GM21825 (cell line): ENCODE data around the gene RFK.
"Not testable (repeated sequence)": the region's sequence is repeated elsewhere in the genome, so short reads cannot be mapped to it uniquely, and the experiment has no call there.

ENCODE experiments used
- ATAC-seq: cut with Tn5 transposase; IDR thresholded peaks from one replicate; pipeline ENCODE4 v1.9.1; 2021; ENCODE audit warnings: mild to moderate bottlenecking, moderate library complexity; ENCODE audit not compliant: unreplicated experiment

The RFK gene

DNA sequence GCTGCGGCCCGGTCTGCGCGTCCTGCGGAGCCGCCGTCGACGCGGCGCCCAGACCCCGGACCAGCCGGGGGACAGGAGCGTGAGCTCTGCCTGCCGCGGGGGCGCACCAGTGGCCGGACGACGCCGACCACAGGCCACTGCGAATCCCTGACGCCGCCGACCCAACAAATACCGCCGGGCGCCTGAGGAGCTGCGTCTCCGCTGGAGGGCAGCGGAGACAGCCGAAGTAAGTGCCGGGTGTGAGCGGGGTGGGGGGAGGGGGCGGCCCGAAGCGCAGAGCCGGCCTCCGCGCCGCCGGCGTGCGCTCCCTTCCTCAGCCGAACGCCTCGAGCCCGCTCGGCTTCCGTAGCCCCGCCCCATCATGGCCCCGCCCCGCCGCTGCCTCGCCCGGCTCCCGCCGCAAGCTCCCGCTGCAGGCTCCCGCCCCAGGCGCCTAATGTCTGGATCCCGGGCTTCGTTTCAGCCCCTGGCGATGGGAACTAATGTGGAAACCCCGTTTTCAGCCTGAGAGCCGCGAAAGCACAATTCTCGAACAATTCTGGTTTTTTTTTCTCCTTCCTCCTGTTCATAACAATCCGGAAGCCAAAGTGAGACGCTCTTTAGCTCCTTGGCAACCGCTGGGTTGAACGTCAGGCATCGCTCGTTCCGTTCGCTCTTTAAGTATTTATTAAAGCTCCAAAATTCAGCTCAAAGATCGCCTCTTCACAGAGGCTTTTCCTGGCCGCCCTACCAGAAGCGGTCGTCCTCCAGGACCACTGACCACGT is at the start of gene RFK:
RFK (minus strand) TSS at position 232 of the 765 bp plus-strand sequence. CDS start 255 bp downstream, outside the sequence.
- peak; percentile 74 for ATAC-seq

DNA sequence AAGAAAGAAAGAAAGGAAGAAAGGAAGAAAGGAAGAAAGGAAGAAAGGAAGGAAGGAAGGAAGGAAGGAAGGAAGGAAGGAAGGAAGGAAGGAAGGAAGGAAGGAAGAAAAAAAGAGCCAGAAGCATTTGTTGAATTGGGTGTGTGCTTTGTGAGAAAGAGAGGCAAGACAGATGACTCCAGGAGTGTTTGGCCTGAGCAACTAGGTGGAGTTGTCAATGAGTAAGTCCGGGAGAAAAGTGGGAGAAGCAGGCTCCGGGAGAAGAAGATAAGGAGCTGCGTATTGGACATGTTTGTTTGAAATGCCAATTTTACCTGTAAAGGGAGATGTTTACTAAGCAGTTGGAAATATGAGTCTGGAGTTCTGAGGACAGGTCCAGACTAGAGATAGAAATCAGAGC is 49.7 kb upstream of the RFK start:
- no peak for ATAC-seq

DNA sequence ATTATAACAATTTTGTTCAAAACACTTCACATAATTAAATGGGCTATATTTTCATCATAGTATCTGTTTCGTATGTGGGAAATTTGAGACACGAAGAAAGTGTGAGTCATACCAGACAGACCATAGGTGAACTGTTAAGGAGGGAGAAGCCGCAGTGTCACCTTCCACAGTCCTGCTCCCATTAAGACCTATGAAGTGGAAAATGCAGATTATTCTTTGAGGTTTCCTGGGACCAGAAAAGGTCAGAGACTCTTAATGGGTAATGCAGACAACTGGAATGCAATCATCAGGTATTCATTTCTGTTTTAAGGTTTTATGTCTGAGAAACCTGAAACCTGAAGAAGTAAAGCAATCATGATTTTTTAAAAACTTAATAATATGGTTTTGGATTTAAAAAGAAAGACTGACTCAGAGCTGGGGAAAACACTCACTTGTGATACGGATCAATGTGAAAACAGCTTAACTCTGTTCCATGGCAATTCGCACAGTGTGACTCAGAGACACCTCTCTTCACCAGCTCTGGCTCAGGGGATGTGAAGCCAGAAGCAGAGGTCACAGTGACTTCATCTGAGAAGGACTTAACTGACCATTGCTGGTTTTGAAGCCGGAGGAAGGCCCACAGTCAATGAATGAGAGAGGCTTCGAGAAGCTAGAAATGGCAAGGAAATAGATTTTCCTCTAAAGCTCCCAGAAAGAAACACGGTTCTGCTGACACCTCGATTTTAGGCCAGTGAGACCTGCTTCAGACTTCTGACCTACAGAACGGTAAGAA is 47.5 kb upstream of the RFK start:
- ATAC-seq = peak; percentile 72

DNA sequence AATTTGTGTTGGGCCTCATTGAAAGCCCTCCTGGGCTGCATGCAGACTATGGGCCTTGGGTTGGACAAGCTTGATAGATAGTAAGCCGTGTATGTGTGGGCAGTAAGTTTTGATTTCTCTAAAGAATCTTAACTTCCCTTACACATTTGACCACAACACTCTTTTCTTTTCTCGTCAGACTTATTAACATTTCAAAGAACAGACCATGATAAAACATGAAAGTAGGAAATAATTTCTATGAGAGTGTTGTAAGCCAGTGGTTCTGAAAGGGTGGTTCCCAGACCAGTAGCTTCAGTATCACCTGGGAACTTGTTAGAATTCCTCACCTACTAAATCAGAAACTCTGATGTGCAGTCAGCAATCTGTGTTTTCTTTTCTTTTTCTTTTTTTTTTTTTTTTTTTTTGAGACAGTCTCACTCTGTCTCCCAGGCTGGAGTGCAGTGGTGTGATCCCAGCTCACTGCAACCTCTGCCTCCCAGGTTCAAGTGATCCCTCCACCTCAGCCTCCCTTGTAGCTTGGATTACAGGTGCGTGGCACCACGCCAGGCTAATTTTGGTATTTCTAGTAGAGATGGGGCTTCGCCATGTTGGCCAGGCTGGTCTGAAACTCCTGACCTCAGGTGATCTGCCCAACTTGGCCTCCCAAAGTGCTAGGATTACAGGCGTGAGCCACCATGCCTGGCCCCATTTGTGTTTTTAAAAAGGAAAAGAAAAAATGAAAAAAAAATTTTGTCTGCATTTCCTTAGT is 44.8 kb upstream of the RFK start:
- peak; percentile 57 for ATAC-seq

DNA sequence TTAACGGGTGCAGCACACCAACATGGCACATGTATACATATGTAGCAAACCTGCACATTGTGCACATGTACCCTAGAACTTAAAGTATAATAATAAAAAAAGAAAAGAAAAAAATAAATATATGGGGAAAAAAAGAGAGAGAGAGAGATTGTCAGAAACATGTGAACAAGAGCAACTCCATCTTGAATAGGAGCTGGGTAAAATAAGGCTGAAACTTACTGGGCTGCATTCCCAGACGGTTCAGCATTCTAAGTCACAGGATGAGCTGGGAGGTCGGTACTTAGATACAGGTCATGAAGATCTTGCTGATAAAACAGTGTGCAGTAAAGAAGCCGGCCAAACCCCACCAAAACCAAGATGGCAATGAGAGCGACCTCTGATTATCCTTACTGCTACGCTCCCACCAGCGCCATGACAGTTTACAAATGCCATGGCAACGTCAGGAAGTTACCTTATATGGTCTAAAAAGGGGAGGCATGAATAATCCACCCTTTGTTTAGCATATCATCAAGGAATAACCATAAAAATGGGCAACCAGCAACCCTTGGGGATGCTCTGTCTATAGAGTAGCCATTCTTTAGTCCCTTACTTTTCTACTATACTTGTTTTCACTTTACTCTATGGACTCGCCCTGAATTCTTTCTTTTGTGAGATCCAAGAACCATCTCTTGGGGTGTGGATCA is 42.9 kb upstream of the RFK start:
- ATAC-seq = not testable (repeated sequence)

DNA sequence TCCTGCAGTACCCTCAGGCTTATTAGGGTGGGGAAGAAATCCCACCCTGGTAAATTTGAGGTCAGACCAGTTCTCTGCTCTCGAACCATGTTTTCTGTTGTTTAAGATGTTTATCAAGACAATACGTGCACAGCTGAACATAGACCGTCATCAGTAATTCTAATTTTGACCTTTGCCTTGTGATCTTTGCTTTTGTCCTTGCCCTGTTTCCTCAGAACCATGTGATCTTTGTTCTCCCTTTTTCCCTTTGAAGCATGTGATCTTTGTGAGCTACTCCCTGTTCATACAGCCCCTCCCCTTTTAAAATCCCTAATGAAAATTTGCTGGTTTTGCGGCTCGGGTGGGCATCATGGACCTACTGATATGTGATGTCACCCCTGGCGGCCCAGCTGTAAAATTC is 40.7 kb upstream of the RFK start:
- ATAC-seq = not testable (repeated sequence)

DNA sequence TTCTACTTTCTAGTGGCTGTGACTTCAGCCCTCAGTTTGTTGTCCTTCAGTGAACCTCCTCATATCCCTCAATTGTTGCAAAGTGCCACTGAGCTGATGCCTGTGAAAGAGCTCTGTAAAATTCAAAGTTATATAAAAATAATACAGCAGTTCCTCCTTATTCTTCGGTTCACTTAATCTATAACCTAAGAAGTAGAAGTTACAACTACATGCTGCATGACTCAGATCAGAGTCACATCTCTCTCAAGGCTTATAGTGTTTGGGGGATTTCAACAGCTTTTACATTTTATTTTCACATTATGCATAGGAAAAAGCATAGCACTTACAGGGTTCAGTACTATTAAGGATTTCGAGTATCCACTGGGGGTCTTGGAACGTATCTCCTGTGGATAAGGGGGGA is 39.6 kb upstream of the RFK start:
- ATAC-seq = no peak

DNA sequence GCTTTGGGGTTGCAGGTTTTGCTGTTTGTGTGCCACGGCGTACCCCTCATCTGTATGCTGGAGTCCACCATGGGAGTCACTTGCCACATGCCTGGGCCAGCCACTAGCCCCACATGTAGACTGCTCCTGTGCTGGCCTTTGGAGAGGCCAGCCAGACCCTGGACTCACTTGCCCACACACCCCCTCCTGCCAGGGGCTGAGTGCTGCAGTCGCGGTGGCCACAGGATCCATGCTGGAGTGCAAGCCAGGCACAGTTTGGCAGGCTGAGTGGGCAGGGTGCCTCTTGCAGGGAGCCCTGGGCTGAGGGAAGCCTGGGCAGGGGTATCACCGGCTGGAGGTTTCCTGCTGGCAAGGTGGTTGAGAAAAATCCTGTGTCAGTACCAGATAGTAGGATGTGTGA is 39.2 kb upstream of the RFK start:
- ATAC-seq = no peak

DNA sequence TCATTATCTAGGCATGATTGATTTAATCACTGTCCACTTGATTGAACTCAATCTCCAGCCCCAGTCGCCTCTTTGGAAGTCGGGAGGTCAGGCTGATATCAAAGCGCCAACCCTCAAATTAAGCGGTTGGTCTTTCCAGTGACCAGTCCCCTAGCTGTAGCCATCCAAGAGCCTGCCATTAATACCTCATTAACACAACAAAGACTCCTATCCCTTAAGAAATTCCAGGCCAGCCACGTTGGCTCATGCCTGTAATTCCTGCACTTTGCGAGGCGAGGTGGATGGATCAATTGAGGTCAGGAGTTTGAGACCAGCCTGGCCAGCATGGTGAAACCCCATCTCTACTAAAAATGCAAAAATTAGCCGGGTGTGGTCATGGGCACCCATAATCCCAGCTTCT is 37.4 kb upstream of the RFK start:
- no peak for ATAC-seq

DNA sequence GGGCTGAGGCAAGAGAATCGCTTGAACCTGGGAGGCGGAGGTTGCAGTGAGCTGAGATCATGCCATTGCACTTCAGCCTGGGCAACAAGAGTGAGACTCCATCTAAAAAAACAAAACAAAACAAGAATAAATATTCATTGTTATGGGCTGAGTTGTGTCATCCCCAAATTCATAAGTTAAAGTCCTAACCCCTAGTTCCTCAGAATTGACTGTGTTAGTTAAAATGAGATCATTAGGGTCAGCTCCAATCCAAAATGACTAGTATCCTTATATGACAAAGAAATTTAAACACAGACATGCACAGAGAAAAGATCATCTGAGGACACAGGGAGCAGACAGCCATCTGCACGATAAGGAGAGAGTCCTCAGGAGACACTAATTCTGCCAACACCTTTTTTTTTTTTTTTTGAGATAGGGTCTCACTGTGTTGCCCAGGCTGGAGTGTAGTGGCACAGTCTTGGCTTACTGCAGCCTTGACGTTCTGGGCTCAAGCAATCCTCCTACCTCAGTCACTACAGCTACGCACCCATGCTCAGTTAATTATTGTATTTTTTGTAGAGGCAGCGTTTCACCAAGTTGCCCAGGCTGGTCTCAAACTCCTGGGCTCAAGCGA is 32.7 kb upstream of the RFK start:
- ATAC-seq = no peak

DNA sequence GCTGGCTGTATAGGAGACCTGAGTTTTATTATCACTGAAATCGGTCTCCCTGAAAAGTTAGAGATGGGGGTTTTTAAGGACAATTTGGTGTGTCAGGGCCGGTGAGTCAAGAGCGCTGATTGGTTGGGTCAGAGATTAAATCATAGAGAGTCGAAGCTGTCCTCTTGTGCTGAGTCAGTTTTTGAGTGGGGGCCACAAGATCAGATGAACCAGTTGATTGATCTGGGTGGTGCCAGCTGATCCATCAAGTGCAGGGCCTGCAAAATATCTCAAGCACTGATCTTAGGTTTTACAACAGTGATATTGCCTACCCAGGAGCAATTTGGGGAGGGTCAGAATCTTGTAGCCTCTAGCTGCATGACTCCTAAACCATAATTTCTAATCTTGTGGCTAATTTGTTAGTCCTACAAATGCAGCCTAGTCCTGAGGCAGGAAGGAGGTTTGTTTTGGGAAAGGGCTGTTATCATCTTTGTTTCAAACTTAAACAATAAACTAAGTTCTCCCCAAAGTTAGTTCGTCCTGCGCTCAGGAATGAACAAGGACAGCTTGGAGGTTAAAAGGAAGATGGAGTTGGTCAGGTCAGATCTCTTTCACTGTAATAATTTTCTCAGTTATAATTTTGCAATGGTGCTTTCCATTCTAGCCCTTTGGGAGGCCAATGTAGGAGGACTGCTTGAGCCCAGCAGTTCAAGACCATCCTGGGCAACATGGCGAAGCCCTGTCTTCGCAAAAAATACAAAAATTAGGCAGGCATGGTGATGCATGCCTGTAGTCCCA is 31.6 kb upstream of the RFK start:
- ATAC-seq = no peak

DNA sequence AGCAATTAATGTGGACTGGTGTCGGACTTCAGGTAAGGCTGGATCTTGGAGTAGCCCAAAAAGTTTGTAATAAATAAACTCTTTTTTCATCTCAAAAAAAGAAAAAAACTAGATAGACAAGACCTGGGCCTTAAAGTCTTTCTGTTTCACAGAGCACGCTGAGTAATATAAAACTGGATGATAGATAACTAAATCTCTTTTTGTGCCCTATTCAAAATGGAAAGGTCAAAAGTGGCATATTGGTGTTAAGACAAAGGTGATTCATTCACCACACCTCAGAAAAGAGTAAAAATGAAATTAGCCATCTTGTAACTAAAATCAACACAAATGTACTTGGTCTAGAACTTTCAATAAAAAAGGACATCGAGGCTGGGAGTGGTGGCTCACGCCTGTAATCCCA is 30.3 kb upstream of the RFK start:
- no peak for ATAC-seq

DNA sequence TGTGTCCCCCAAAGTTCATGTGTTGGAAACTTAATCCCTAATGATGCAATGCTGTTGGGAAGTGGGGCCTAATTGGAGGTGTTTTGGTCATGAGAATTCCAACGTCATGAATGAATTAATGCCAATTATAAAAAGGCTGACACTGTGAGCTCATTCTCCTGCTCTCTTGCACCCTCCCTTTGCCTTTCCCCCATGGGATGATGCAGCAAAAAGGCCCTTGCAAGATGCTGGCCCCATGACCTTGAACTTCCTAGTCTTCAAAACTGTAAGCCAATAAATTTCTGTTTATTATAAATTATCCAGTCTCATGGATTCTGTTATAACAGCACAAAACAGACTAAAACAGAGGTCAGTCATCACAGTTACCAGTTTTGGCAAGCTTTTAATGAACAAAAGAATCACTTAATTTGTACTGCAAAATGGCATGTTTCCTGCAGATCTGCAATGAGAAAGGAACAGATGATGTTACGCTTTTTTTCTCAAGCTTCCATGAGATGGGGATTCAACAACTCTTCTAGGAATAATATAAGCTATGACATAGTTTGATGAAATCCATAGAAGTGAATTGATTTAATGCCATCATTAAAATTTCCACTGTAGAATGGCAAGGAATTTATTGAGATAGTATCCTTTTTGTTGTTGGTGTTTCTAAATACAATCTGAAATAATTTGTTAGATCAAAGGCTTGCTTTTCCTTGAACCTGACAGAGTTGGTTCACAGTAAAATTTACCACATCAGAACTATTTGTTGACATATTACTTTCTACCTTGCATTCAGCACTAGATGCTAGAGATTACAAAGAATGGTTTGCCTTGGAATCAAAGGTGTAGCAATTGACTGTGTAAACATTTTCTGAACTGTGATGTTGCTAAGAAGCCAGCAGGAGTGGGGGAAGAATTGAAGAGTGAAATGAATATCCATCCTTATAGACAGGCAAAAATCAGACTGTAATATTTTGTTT is 29.3 kb upstream of the RFK start:
- no peak for ATAC-seq

DNA sequence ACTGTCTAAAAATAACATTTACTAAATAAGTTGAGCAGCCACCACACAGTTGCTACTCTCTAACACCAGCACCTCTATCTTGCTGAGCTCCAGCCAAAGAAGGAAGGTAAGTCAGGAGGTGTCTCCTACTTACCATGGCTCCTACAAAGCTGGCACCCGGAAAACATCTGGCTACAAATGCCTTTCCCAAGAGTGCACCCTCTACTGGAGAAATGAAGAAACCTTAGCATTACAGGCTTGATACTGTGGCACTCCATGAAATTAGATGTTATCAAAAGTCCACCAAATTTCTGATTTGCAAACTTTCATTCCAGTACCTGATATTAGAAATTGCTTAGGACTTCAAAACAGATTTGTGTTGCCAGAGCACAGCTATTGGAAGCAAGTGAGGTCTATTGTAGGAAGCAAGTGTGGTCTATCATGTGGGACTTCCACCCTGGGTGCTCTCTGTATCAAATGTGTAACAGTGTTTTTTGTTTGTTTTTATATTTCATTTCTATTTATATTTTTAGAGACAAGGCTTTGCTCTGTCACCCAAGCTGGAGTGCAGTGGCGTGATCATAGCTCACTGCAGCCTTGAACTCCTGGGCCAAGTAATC is 25.7 kb upstream of the RFK start:
- ATAC-seq = no peak

DNA sequence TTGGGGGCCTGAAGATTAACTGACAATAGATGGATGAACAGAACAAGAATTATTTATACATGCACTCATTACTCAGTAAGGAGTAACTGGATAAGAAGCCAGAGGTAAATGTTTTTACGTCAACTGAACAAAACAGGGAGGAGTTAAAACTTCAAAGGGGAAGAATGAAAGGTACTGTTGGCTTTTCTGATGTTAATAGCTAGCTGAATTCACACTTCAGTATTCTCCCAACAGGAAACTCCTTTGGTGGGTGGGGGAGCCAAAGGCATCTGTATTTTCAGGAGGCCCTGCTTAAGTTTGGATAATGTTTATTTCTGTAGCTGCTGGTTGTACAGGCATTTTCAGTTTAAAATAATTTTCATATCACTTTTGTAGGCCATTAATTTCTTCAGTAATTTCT is 23.2 kb upstream of the RFK start:
- ATAC-seq = no peak

DNA sequence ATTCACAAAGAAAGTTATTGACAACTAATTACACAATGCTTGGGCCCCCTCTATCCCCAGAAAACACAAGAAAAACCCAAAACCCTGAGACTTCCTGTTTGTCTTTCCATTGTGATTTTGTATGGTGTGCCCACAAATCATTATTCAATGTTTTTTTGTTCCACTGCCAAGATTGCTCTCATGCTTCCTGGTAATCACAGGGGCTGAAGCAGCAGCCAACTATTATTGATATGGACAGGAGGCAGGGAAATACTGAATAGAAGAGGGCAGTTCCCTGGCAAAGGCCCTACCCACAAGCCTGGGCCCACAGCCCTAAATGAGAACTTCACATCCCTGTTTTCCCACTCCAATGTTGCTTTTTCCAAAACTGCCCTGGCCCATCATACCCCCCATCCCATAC is 21.5 kb upstream of the RFK start:
- no peak for ATAC-seq

DNA sequence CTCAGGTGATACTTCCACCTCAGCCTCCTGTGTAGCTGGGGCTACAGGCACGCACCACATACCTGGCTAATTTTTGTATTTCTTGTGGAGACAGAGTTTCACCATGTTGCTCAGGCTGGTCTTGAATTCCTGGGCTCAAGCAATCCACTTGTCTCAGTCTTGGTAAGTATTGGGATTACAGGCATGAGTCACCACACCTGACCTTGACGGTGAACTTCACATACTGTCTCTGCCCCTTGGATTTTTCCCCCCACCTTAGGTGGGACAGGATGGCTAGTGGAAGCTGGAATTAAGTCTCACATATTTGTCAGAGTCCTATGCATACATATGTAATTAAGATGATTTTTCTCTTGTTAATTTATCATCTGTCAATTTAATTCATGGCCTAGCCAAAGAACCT is 20.9 kb upstream of the RFK start:
- no peak for ATAC-seq

DNA sequence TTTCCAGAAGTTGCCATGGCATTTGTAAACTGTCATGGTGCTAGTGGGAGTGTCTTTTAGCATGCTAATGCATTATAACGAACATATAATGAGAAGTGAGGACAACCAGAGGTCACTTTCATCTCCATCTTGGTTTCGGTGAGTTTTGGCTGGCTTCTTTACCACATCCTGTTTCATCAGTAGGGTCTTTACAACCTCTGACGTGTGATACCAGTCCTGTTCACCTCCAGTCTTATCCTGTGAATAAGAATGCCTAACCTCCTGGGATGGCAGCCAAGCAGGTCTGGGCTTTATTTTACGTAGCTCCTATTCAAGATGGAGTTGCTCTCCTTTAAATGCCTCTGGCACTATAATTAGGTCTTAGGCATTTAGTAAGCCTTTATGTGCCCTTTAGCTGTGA is 20.4 kb upstream of the RFK start:
- ATAC-seq = peak; percentile 77
